GM18502 (cell line): ENCODE measurements around the gene PEAK3.

Experiments used
- ATAC-seq: cut with Tn5 transposase; IDR thresholded peaks from one replicate; pipeline ENCODE4 v1.9.1; 2021; ENCODE audit warnings: mild to moderate bottlenecking; ENCODE audit not compliant: unreplicated experiment, poor library complexity

Gene PEAK3

DNA sequence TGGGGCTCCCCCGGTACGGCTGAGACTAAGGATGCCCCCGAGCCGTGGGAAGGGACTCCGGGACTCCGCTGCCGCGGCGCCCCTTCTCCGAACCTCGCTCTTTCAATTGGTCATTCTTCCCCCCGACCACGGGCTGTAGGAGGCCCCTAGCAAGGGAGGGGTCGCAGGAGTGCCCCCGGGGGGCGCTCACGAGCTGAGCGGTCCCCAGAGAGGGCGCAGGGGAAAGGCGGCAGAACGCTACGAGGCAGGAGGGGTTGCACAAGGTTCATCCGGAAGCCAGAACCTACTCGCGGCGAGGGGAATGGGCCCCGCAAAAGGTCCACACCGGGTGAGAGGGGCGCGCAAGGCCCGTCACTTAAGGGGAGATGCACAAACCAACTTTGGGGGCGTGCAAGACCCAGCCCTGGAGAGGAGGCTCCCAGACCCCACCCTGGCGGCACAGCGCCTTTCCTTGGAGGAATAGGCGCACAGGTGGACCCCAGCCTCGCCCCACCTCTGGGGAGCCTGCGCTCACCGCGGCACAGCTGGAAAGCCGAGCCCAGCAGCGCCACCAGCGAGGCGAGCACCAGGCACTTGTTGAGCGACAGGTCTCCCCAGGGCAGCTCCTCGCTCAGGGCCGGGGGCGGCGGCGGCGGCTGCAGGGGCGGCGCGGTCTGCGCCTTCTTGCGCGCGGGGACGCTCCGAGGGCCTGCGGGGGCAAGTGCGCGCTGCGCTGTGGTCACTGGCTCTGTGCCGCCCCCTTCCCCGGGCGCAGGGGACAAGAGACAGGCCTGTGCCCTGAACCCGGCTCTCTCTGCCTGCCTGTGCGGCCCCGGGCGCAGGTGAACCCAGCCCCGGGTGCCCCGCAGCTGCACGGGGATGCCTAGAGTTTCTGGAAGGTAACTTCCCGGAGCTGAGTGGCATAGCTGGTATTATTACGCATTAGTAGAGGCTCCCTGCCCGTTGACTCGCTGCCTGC, 28.6 kb downstream of the PEAK3 start:
- ATAC-seq, result no peak

DNA sequence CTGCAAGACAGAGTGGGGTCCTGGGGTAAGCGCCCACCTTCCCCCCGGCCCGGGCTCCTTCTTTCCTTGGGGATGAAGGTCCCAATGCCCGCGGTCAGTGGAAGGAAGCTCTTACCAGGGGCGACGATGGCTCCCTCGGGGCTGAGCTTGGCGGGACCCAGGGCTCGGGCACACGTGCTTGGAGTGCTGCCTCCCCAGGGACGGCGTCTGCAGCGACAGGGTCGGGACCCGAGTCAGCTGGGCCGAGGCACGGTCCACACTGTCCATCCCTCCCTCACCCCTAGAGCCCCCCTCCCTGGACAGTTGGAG, 29.2 kb downstream of the PEAK3 start:
- ATAC-seq, result no peak

DNA sequence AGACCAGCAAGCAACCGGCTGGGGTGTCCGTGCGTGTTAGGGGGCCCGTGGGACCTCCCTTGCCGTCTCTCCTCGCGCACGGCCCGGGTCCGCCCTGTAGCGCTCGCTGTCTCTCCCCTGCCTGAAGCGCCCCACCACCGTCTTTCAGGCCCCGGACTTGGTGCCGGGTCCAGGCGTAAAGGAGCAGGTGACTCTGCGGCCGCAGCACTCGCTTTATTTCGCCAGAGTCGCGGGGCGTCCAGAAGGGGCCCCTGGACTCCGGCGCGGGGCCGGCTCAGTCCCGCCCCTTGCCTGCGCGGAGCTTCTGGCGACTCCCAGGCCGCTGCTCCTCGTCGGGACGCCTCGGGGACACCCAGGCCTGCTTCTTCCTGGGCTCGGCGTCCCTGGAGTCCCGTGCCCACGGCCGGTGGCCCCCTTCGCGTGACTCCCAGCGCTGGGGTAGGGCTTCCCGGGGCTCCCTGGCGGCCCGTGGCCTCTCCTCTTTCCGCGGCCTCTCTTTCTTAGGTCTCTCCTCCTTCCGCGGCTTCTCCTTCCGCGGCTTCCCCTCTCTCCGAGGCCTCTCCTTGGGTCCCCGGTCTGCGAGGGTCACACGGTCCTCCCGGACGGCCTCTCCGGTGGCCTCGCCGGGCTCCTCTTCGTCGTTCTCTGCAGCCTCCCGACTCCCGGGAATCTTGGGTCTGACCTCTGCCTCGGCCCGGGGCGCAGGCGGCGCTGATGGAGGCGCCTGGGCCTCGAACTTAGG, 29.7 kb downstream of the PEAK3 start:
- ATAC-seq, result no peak

DNA sequence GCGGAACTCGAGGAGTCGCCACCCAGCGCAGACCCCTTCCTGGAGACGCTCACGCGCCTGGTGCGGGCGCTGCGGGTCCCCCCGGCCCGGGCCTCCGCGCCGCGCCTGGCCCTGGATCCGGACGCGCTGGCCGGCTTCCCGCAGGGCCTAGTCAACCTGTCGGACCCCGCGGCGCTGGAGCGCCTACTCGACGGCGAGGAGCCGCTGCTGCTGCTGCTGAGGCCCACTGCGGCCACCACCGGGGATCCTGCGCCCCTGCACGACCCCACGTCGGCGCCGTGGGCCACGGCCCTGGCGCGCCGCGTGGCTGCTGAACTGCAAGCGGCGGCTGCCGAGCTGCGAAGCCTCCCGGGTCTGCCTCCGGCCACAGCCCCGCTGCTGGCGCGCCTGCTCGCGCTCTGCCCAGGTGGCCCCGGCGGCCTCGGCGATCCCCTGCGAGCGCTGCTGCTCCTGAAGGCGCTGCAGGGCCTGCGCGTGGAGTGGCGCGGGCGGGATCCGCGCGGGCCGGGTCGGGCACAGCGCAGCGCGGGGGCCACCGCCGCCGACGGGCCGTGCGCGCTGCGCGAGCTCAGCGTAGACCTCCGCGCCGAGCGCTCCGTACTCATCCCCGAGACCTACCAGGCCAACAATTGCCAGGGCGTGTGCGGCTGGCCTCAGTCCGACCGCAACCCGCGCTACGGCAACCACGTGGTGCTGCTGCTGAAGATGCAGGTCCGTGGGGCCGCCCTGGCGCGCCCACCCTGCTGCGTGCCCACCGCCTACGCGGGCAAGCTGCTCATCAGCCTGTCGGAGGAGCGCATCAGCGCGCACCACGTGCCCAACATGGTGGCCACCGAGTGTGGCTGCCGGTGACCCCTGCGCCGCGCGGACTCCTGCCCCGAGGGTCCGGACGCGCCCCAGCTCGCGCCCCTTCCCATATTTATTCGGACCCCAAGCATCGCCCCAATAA, 30.6 kb downstream of the PEAK3 start:
- no peak for ATAC-seq

DNA sequence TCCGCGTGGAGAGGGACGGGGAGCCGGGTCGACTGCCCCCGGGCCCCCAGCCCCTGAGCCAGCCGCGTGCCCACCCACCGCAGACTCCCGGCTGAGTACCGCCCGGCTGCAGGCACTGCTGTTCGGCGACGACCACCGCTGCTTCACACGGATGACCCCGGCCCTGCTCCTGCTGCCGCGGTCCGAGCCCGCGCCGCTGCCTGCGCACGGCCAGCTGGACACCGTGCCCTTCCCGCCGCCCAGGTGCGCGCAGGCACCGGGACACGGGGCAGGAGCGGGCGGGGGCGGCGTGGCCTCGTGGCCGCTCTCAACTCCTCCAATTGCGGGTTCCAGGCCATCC, 31.2 kb downstream of the PEAK3 start:
- no peak for ATAC-seq

DNA sequence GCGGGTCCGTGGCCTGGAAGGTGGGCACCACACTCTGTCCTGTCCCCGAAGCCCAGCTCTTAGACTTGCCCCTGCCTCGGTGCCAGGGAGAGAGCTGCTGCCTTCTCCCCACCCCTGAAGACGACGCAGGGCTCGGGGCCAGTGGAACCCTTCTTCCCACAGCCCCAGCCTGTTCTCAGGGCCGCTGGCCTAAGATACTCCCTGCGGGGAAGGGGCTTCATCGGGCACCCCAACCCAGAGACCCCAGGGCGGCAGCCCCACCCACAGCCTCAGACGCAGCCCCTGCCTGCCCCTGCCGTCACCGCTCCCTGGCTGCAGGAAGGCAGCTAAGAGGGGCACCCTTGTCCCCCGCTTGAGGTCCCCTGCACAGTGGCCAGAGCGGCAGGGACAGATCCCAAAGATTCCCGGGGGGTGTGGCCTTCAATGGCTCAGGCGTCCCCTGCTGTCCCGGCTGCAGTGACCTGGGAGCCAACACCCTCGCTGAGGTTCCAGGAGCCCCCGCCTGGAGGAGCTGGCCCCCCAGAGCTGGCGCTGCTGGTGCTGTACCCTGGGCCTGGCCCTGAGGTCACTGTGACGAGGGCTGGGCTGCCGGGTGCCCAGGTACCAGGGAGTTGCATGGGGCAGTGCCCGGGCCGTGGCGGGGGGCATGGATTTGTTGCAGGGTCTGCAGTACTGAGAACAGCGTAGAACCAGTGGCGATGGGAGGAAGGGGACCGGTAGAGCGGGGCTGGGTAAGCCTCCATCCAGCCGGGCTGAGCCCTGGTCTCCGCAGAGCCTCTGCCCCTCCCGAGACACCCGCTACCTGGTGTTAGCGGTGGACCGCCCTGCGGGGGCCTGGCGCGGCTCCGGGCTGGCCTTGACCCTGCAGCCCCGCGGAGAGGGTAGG, 31.9 kb downstream of the PEAK3 start:
- ATAC-seq, result no peak

DNA sequence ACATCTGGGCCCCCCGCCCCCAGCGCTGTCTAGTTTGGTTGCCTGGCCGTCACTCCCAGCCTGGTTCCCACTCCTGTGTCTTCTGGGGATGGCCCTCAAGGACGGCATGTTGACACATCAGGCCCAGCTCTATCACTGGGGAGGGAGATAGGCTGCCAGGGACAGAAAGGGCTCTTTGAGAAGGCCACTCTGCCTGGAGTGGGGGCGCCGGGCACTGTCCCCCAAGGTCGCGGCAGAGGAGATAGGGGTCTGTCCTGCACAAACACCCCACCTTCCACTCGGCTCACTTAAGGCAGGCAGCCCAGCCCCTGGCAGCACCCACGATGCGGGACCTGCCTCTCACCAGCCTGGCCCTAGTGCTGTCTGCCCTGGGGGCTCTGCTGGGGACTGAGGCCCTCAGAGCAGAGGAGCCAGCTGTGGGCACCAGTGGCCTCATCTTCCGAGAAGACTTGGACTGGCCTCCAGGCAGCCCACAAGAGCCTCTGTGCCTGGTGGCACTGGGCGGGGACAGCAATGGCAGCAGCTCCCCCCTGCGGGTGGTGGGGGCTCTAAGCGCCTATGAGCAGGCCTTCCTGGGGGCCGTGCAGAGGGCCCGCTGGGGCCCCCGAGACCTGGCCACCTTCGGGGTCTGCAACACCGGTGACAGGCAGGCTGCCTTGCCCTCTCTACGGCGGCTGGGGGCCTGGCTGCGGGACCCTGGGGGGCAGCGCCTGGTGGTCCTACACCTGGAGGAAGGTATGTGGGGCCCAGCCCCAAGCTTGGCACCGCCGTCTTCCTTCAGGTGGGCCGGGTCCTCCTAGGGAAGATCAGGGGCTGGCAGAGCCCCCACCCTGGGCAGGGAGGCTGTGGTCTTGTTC, 32.7 kb downstream of the PEAK3 start, which contains the start of gene AMH:
AMH (plus strand) TSS at position 314 of the 857 bp plus-strand sequence; CDS start at position 324, 10 bp downstream.
- no peak for ATAC-seq

DNA sequence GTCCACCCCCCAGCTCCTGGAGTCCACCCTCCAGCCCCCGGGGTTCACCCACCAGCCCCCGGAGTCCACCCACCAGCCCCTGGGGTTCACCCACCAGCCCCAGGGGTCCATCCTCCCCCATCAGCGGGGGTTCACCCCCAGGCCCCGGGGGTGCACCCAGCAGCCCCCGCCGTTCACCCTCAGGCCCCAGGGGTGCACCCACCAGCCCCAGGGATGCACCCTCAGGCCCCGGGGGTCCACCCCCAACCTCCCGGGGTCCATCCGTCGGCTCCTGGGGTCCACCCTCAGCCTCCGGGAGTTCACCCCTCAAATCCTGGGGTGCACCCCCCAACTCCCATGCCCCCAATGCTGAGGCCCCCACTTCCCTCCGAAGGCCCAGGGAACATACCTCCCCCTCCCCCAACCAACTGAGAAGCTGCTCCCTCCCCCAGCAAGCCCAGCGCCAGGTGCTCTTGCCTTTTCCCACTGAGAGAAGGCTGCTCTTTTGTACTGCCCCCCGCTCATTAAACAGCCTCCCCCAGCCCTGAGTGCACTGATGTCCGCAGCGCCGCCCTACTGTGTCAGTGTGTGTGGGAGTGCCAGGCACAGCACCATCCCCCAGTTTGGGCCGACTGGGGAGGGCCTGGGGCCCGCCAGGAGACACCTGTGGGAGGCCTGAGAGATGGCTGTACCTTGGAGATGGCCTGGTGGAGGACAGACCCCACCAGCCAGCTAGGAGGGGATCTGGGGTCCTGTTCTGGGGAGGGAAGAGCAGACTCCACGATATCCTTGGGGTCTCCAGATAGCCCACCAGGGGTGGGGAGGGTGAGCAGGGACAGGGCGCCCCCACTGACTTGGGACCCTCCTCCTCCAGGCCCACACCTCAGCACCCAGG, 33.6 kb downstream of the PEAK3 start:
- ATAC-seq, result no peak

DNA sequence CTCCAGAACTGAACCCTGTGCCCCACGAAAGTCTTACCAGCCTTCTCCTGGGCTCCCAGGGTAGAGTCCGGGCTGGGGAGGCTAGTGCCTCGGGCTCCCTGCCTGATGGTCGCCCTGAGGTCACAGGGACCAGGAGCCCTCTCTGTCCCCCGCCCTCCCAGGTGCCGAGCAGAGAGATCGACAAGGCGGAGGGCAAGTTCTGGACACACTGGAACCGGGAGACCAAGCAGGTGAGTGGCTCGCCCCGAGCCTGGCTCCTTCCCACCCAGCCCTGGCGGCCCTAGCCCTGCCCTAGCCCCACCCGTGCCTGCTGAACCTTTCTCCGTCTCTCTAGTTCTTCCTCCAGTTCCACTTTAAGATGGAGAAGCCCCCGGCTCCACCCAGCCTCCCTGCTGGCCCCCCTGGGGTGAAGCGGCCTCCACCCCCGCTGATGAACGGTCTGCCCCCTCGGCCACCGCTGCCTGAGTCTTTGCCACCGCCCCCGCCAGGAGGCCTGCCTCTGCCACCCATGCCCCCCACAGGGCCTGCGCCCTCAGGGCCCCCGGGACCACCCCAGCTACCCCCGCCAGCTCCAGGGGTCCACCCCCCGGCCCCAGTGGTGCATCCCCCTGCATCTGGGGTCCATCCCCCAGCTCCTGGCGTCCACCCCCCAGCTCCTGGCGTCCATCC, 34.4 kb downstream of the PEAK3 start:
- ATAC-seq, result no peak

DNA sequence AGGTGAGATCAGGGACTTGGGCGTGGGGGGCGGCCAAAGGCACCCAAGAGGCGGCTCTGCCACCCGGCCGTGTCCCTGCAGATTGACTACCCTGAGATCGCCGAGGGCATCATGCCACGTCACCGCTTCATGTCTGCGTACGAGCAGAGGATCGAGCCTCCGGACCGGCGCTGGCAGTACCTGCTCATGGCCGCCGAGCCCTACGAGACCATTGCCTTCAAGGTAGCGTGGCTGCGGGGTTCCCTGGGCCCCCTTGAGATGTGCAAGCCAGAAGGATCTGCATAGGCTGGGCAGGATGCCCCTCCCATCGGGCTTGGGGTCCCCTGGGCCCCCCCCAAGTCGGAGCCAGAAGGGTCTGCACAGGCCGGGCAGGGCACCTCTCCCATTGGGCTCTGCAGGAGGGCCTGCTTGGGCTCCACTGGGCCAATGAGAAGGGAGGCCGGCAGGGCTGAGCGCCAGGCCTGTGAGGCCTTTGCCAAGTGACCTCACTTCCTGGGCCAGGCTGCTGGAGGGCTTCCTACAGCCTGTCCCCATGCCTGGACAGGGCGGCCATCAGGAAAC, 35.1 kb downstream of the PEAK3 start:
- no peak for ATAC-seq

DNA sequence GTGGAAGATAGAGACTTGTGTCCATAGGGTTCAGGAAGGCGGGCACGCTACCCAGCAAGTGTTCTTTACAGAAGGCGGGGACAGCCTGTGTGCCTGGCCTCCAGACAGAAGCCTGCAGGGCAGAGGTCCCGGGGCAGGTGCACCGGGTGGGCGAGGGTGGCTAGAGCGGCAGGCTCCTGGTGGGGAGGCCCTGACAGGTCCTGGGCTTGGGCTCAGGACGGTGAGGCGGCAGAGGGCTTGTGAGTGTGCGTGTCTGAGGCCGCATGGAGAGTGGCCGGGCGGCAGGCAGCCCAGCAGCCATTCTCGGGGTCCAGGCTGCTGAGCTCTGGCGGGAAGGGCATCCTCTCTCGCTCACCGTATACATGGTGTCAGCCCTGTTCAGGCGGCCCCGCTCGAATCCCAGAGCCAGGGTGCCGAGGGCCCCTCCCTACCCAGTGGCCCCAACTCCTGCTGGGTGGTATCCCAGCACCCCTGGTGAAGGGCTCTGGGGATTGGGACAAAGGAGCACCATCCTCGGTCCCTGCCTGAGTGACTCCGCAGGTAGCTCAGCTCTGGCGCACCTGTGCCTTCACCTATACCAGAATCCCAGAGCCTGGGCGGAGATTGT, 35.9 kb downstream of the PEAK3 start:
- no peak for ATAC-seq

DNA sequence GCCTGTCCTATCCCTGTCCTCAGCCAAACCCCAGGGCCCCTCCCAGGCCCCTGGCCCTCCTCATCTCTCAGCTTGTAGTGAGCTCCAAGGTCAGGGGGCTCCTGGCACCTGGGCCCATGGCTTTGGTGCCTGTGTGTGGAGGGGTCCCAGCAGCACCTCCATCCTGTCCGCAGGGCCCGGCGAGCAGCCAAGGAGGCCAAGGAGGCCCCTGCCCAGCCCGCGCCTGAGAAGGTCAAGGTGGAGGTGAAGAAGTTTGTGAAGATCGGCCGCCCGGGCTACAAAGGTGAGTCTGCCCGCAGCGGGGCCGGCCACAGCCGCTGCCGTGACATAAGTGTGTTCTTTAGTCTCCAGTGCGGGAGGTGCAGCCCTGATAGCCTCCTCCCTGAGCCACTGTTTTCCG, 36.7 kb downstream of the PEAK3 start:
- no peak for ATAC-seq

DNA sequence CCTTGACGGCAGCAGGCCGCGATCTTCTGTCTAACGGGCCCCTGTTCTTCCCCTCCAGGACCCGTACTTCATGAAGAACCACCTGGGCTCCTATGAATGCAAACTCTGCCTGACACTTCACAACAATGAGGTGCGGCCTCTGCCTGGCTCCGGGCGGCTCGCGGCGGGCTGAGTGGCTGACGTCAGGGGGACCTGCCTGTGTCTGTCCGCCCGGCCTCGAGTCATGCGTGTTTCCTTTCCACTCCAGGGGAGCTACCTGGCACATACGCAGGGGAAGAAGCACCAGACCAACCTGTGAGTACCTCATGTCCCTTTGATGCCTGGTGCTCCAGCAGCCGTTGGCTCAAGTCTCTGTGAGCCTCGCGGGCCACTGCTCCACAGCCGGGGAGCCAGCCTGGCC, 37.5 kb downstream of the PEAK3 start:
- ATAC-seq, result no peak

DNA sequence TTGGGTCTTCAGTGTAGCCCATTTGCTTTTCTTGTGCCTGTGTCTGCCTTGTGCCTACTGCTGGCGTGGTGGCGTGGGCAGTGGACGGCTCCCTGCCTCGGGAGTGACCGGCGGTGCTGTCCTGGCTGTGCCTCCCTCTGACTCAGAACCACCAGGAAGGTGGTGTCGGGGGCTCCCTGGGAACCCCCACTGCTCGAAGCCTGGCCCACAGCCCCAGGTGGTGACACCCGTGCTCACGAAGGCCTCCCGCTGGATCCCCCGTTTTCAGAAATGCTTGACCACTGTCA, 37.9 kb downstream of the PEAK3 start:
- no peak for ATAC-seq

DNA sequence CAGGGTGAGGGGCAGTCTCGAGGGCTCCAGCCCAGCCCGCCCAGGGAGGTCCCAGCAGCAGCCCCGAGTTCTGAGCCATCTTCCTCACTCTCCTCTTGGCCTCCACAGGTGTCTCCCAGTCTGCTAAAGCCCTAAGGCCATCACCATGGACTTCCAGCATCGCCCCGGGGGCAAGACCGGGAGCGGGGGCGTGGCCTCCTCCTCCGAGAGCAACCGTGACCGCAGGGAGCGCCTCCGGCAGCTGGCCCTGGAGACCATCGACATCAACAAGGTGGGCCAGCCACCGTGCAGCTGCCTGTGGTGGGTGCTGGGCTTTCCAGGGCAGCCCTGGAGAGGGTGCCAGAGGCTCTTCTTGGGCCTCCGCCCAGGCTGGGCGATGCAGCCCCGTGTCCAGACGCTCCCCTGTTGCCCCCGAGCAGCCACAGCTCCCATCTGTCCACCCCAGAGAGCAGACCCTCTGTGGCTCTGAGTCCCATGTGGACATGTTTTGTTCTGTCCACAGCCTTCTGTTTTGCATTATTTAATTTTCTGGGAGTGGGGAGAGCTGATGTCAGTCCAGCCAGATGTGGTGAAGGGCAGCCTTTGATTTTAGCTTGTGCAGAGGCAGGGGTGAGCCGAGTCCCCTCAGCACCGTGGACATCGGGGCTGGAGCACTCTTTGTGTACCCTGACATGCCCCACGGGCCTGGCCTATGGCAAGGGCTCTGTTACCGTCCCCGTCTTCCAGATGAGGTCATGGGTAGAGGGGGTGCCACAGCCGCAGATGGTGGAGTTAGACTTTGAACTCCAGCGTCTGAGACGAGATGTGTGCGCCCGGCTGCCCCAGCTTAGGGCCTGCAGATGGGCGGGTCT, 38.5 kb downstream of the PEAK3 start:
- ATAC-seq, result no peak

DNA sequence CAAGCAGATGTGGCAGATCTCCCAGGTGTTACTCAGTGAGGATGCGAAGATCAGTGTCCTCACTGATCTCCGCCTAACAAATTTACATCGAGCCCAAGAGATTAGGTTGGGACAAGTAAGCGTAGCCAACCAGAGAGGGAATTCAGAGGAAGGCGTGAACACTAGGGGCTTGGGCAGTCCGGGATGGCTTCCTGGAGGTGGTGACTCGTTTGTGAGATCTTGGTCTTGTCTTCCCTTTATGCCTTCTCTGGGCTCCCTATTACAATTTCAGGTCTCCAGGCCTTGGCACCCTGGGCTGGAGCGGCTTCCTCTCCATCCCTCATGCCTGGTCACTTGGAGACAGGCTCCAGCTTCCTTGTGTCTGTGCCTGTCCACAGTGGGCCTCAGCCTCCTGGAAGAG, 39.2 kb downstream of the PEAK3 start:
- ATAC-seq, result no peak
